Endothelial cell (in vitro differentiated cells): ENCODE measurements around the gene IGF2R. TPM values are rescaled to one million over a fixed set of nuclear protein-coding genes. Genes with fewer than 3 reads are reported as not detected.

ENCODE experiments used
- DNase-seq: peaks from one replicate; pipeline ENCODE4 v3.0.0; 2021; ENCODE audit warnings: low spot score
- H3K27ac Mint-ChIP-seq: one replicate; pipeline ENCODE4 v1.8.0; 2021; ENCODE audit warnings: mixed read lengths, inconsistent platforms; ENCODE audit not compliant: unreplicated experiment
- H3K27me3 Mint-ChIP-seq: one replicate; pipeline ENCODE4 v1.8.0; 2021; ENCODE audit warnings: mild to moderate bottlenecking, moderate library complexity, mixed read lengths, inconsistent platforms; ENCODE audit not compliant: unreplicated experiment
- H3K36me3 Mint-ChIP-seq: one replicate; pipeline ENCODE4 v1.8.0; 2021; ENCODE audit warnings: mild to moderate bottlenecking, low read depth, mixed read lengths, inconsistent platforms; ENCODE audit not compliant: unreplicated experiment
- H3K4me1 Mint-ChIP-seq: one replicate; pipeline ENCODE4 v1.8.0; 2021; ENCODE audit warnings: mild to moderate bottlenecking, mixed read lengths, inconsistent platforms; ENCODE audit not compliant: unreplicated experiment
- H3K4me3 Mint-ChIP-seq: one replicate; pipeline ENCODE4 v1.8.0; 2021; ENCODE audit warnings: mild to moderate bottlenecking, mixed read lengths, inconsistent platforms; ENCODE audit not compliant: unreplicated experiment
- H3K9me3 Mint-ChIP-seq: one replicate; pipeline ENCODE4 v1.8.0; 2021; ENCODE audit warnings: mixed read lengths, inconsistent platforms; ENCODE audit not compliant: unreplicated experiment
- total RNA-seq: library from RNA; stranded (reverse); fragmentation: NEBNext Ultra II Directional; extraction: Animal tissue kit (Norgen Biotek cat#: 25700); gene quantifications from one replicate; pipeline ENCODE4 v1.2.1, GENCODE V29; 2021; ENCODE audit not compliant: unreplicated experiment
- TF ChIP-seq, protein P1 (sequence below): fragments of 200-600 bp; sonication (generic); IDR thresholded peaks from one replicate; pipeline ENCODE4 v1.5.0; 2021; ENCODE audit warnings: antibody characterized with exemption; ENCODE audit not compliant: unreplicated experiment

IGF2R gene
- total RNA-seq, 1 donor from 2014 or later = 108 TPM

DNA sequence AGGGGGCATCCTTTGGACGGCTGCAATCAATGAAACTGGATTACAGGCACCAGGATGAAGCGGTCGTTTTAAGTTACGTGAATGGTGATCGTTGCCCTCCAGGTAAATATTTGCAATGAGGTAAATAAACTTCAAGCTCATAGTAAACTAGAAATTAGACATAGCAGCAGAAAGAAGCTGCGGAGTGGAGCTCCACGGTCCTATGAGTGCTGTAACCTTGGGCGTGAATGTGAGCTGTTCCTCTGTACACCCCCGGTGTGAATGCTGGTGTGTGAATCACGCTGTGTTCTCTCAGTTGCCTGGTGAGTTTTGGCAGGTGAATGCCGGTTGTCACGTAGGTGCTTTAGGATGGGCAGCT is 110.8 kb downstream of the IGF2R start:
- Mint-ChIP-seq H3K4me3 (peak overlapping the region; percentile 47), H3K36me3 (peaks cover 52% of the 10 kb centered on the region), H3K27me3 (peaks cover 3% of the 10 kb centered on the region), H3K4me1 (no peaks in the 10 kb centered on the region), H3K27ac (no peak overlapping the region), H3K9me3 (no peaks in the 10 kb centered on the region)
- DNase-seq = no peak
- TF ChIP-seq, protein P1, sequence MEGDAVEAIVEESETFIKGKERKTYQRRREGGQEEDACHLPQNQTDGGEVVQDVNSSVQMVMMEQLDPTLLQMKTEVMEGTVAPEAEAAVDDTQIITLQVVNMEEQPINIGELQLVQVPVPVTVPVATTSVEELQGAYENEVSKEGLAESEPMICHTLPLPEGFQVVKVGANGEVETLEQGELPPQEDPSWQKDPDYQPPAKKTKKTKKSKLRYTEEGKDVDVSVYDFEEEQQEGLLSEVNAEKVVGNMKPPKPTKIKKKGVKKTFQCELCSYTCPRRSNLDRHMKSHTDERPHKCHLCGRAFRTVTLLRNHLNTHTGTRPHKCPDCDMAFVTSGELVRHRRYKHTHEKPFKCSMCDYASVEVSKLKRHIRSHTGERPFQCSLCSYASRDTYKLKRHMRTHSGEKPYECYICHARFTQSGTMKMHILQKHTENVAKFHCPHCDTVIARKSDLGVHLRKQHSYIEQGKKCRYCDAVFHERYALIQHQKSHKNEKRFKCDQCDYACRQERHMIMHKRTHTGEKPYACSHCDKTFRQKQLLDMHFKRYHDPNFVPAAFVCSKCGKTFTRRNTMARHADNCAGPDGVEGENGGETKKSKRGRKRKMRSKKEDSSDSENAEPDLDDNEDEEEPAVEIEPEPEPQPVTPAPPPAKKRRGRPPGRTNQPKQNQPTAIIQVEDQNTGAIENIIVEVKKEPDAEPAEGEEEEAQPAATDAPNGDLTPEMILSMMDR = no peak

DNA sequence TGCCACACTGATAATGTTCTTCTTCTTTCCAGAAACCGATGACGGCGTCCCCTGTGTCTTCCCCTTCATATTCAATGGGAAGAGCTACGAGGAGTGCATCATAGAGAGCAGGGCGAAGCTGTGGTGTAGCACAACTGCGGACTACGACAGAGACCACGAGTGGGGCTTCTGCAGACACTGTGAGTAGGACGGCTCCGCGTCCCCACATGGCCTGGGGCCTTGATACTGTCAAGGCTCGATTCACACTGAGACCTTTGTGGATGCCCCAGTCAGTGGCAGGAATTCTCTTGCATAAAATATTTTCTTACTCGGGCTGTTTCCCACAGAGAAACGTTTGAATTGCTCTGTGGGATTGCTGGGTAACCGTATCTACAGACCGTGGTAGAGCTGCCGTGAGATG is 111.2 kb downstream of the IGF2R start:
- Mint-ChIP-seq H3K4me3 (peak overlapping the region; percentile 47), H3K36me3 (peaks cover 51% of the 10 kb centered on the region), H3K27me3 (peaks cover 3% of the 10 kb centered on the region), H3K27ac (no peak overlapping the region), H3K9me3 (no peaks in the 10 kb centered on the region), H3K4me1 (no peaks in the 10 kb centered on the region)
- no peak for DNase-seq
- TF ChIP-seq, protein P1 = no peak

DNA sequence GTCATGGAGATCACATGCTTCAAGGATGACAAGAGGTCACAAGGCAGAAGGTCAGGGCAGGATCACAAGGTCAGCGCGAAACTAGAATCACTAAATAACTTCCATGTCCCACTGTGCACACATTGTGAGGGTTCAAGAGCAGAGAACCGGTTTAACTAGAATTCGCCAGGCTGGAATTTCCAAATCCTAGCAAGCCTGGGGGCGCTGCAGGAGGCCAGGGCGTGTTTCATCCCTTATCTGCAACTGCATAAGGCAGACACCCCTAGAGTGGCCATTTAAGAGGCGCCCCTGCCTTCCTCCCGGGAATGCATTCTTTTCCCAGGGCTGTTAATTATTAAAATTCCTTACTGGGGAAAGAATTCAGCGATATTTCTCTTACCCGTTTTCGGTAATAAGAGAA is 112.5 kb downstream of the IGF2R start:
- Mint-ChIP-seq H3K36me3 (peaks cover 63% of the 10 kb centered on the region), H3K27ac (peak overlapping the region; percentile 57)
- DNase-seq = no peak

DNA sequence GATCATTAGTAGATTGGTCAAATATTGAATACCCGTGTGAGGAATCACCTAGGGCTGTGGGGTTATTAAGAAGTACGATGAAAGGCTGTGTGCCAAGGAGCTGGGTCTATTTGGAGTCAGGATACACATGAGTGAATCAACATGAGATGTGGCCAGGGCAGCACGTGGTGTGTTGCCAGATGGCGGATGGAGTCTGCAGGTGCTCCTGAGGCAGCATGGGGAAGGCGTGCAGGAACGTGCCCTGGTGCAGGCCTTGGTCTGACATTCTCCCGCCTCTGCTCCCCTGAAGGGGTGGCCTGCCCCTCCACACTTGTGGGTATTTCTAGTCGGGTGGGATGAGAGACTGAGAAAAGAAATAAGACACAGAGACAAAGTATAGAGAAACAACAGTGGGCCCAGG is 113.7 kb downstream of the IGF2R start:
- Mint-ChIP-seq H3K9me3 (no peaks in the 10 kb centered on the region), H3K4me1 (no peaks in the 10 kb centered on the region), H3K27me3 (peaks cover 3% of the 10 kb centered on the region), H3K27ac (no peak overlapping the region), H3K4me3 (no peak overlapping the region), H3K36me3 (peaks cover 61% of the 10 kb centered on the region)
- no peak for DNase-seq
- TF ChIP-seq, protein P1 = no peak

More for the DNA sequence above, 112.5 kb downstream of the IGF2R start:
- Mint-ChIP-seq H3K9me3 (no peaks in the 10 kb centered on the region), H3K27me3 (peaks cover 3% of the 10 kb centered on the region), H3K4me1 (no peaks in the 10 kb centered on the region), H3K4me3 (no peak overlapping the region)
- TF ChIP-seq, protein P1 = no peak

DNA sequence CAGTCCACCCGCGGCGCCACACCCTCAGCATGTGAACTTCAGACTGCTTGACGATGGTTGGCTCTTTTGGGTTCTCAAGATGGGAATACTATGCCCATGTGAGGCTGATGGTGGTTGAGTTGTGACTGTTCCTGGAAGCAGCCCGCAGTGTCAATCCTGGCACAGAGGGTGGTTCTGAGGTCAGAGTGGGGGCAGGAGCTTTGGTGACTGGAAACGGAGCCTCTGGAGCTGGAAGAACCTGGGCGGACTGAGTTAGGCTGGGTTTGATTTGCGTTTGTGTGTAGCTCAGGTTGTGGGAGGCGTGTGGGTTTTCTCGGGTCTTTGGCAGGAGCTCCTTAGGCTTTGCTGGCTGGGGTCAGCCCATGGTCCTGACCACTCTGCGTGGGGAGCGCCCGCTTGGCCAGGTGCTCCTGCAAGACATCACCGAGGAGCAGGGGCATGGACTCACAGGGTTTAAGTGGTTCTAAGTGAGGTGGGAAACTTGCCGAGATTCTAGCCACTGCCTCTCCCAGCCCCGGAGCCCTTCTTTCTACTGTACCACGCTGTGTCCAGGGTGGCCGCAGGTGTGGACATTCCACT is 115.4 kb downstream of the IGF2R start:
- no peaks in the 10 kb centered on the region for H3K9me3 Mint-ChIP-seq
- H3K4me3 Mint-ChIP-seq = peak overlapping the region; percentile 21
- peaks cover 71% of the 10 kb centered on the region for H3K36me3 Mint-ChIP-seq
- no peak for DNase-seq
- no peak overlapping the region for H3K27ac Mint-ChIP-seq
- H3K27me3 Mint-ChIP-seq = peaks cover 3% of the 10 kb centered on the region
- H3K4me1 Mint-ChIP-seq = no peaks in the 10 kb centered on the region
- TF ChIP-seq, protein P1 = no peak
